Sigmoid colon (tissue), 4 donors: ENCODE data around the gene MOB3A.

Experiments
- POLR2A ChIP-seq, 2 donors: fragments of 450-650 bp; IDR thresholded peaks; one replicate each; pipeline ENCODE4 v1.6.1; 2016; ENCODE audit warnings: antibody characterized with exemption in 2 of 2, mild to moderate bottlenecking in 2 of 2, moderate library complexity in 2 of 2
- POLR2AphosphoS5 ChIP-seq, 4 donors: sonication (generic); formaldehyde crosslinking; IDR thresholded peaks; one replicate each; pipeline ENCODE4 v1.6.1; 2017; ENCODE audit warnings: antibody characterized with exemption in 4 of 4
- TF ChIP-seq, protein P1 (sequence below), 4 experiments: fragments of 450-650 bp in 3 of 4; fragments of 200-600 bp in 1 of 4; IDR thresholded peaks; one replicate each; pipeline ENCODE4 v1.5.1; 2016 to 2019; ENCODE audit warnings: antibody characterized with exemption in 4 of 4, mild to moderate bottlenecking in 3 of 4, moderate library complexity in 2 of 4

DNA sequence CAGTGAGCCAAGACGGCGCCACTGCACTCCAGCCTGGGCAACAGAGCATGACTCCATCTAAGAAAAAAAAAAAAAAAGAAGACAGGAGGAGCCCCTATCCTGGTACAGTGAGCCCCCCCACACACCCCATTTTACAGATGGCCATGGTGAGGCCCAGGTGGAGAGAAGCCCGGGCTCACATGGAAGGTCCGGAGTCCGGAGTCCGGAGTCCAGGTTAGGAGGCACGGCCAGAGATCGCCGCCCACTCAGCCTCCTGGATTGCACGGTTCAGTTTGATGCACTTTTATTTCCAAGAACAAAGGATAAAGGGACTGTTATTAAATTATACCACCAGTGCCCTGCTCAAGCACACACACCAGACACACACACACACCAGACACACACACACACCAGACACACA is 69.4 kb downstream of the MOB3A start:
- TF ChIP-seq, protein P1, sequence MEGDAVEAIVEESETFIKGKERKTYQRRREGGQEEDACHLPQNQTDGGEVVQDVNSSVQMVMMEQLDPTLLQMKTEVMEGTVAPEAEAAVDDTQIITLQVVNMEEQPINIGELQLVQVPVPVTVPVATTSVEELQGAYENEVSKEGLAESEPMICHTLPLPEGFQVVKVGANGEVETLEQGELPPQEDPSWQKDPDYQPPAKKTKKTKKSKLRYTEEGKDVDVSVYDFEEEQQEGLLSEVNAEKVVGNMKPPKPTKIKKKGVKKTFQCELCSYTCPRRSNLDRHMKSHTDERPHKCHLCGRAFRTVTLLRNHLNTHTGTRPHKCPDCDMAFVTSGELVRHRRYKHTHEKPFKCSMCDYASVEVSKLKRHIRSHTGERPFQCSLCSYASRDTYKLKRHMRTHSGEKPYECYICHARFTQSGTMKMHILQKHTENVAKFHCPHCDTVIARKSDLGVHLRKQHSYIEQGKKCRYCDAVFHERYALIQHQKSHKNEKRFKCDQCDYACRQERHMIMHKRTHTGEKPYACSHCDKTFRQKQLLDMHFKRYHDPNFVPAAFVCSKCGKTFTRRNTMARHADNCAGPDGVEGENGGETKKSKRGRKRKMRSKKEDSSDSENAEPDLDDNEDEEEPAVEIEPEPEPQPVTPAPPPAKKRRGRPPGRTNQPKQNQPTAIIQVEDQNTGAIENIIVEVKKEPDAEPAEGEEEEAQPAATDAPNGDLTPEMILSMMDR (IDR thresholded peaks at IDR 0.05): no peak
- TF ChIP-seq POLR2AphosphoS5 (IDR thresholded peaks at IDR 0.05): no peak
- TF ChIP-seq POLR2A (IDR thresholded peaks at IDR 0.05): no peak
